GM18870 (cell line): ENCODE data around the gene ATP9A.
"Not testable (repeated sequence)": the region's sequence is repeated elsewhere in the genome, so short reads cannot be mapped to it uniquely, and the experiment has no call there.

Experiments
- ATAC-seq: cut with Tn5 transposase; IDR thresholded peaks from one replicate; pipeline ENCODE4 v1.9.1; 2021; ENCODE audit warnings: moderate library complexity; ENCODE audit not compliant: unreplicated experiment

ATP9A gene

GRCh38 chr20:51753220-51753619 lies 15.0 kb downstream of the ATP9A start:
- not testable (repeated sequence) for ATAC-seq

GRCh38 chr20:51752343-51752951 lies 15.7 kb downstream of the ATP9A start:
- no peak for ATAC-seq

GRCh38 chr20:51750770-51751388 lies 17.3 kb downstream of the ATP9A start:
- ATAC-seq = no peak

- peak; percentile 42 for ATAC-seq
Measured at GRCh38 chr20:51750037-51750769, 18.0 kb downstream of the ATP9A start.

- no peak for ATAC-seq
Measured at GRCh38 chr20:51749674-51750036, 18.5 kb downstream of the ATP9A start.

- ATAC-seq = no peak
Measured at GRCh38 chr20:51747182-51747911, 20.8 kb downstream of the ATP9A start.

GRCh38 chr20:51745804-51746203 lies 22.4 kb downstream of the ATP9A start:
- no peak for ATAC-seq

GRCh38 chr20:51740838-51741237 lies 27.4 kb downstream of the ATP9A start:
- no peak for ATAC-seq

GRCh38 chr20:51740308-51740707 lies 27.9 kb downstream of the ATP9A start:
- not testable (repeated sequence) for ATAC-seq

- no peak for ATAC-seq
Measured at GRCh38 chr20:51739722-51740249, 28.4 kb downstream of the ATP9A start.

- no peak for ATAC-seq
Measured at GRCh38 chr20:51738877-51739447, 29.2 kb downstream of the ATP9A start.

GRCh38 chr20:51738261-51738660 lies 29.9 kb downstream of the ATP9A start:
- not testable (repeated sequence) for ATAC-seq

- no peak for ATAC-seq
Measured at GRCh38 chr20:51736947-51737346, 31.2 kb downstream of the ATP9A start.

- ATAC-seq = no peak
Measured at GRCh38 chr20:51735728-51736600, 32.2 kb downstream of the ATP9A start.

- no peak for ATAC-seq
Measured at GRCh38 chr20:51734876-51735720, 33.1 kb downstream of the ATP9A start.

- no peak for ATAC-seq
Measured at GRCh38 chr20:51733070-51733469, 35.1 kb downstream of the ATP9A start.

- ATAC-seq = no peak
Measured at GRCh38 chr20:51732096-51732791, 35.9 kb downstream of the ATP9A start.

- ATAC-seq = no peak
Measured at GRCh38 chr20:51731731-51732095, 36.5 kb downstream of the ATP9A start.

- ATAC-seq = no peak
Measured at GRCh38 chr20:51729771-51730170, 38.4 kb downstream of the ATP9A start.
